ENCODE data around the gene NAA10.
A peak's percentile ranks its signal among the peaks of the same experiment; 100 is the strongest.

NAA10 gene

GRCh38 chrX:153969125-153969903 lies 34.5 kb upstream of the NAA10 start:
- H3K4me1 ChIP-seq = peaks cover 29% of the 10 kb centered on the region
- no peak overlapping the region for H3K27ac ChIP-seq
- no peaks in the 10 kb centered on the region for H3K27me3 ChIP-seq (ENCODE audit: control insufficient read depth, insufficient read depth, low read length)
- H3K9me3 ChIP-seq (ENCODE audit: control insufficient read depth, low read length) = no peaks in the 10 kb centered on the region
- H3K9ac ChIP-seq = no peak overlapping the region
- peak overlapping the region; percentile 93 for H3K4me3 ChIP-seq (ENCODE audit: low read depth, low read length)
- no peak overlapping the region for H2AFZ ChIP-seq
- TF ChIP-seq CTCF (IDR thresholded peaks at IDR 0.05) = no peak
- H3K36me3 ChIP-seq (ENCODE audit: control insufficient read depth, insufficient read depth, low read length) = no peaks in the 10 kb centered on the region
- H3K4me2 ChIP-seq (ENCODE audit: low read length) = peak overlapping the region; percentile 72
- peaks cover 23% of the 10 kb centered on the region for H3K79me2 ChIP-seq

- Histone ChIP-seq H3K79me2 (peaks cover 23% of the 10 kb centered on the region), H3K9ac (no peak overlapping the region), H3K9me3 (ENCODE audit: control insufficient read depth, low read length) (no peaks in the 10 kb centered on the region), H3K4me3 (ENCODE audit: low read depth, low read length) (no peak overlapping the region), H2AFZ (no peak overlapping the region), H3K4me2 (ENCODE audit: low read length) (no peak overlapping the region), H3K27ac (no peak overlapping the region), H3K27me3 (ENCODE audit: control insufficient read depth, insufficient read depth, low read length) (no peaks in the 10 kb centered on the region), H3K4me1 (peaks cover 26% of the 10 kb centered on the region), H3K36me3 (ENCODE audit: control insufficient read depth, insufficient read depth, low read length) (no peaks in the 10 kb centered on the region)
- no peak for TF ChIP-seq CTCF (IDR thresholded peaks at IDR 0.05)
These were observed 33.9 kb upstream of the NAA10 start for GRCh38 chrX:153968754-153969124.

- no peaks in the 10 kb centered on the region for H3K27me3 ChIP-seq (ENCODE audit: control insufficient read depth, insufficient read depth, low read length)
- H3K9me3 ChIP-seq (ENCODE audit: control insufficient read depth, low read length) = no peaks in the 10 kb centered on the region
- no peak overlapping the region for H2AFZ ChIP-seq
- peaks cover 26% of the 10 kb centered on the region for H3K4me1 ChIP-seq
- TF ChIP-seq CTCF (IDR thresholded peaks at IDR 0.05) = no peak
- H3K36me3 ChIP-seq (ENCODE audit: control insufficient read depth, insufficient read depth, low read length) = no peaks in the 10 kb centered on the region
- peak overlapping the region; percentile 83 for H3K27ac ChIP-seq
- no peak overlapping the region for H3K4me2 ChIP-seq (ENCODE audit: low read length)
- peaks cover 23% of the 10 kb centered on the region for H3K79me2 ChIP-seq
- H3K9ac ChIP-seq = no peak overlapping the region
- H3K4me3 ChIP-seq (ENCODE audit: low read depth, low read length) = no peak overlapping the region
These were observed 33.4 kb upstream of the NAA10 start for GRCh38 chrX:153968255-153968654.

GRCh38 chrX:153967536-153968224 lies 32.8 kb upstream of the NAA10 start:
- Histone ChIP-seq H3K4me1 (peaks cover 26% of the 10 kb centered on the region), H3K27ac (peak overlapping the region; percentile 83), H3K4me2 (ENCODE audit: low read length) (no peak overlapping the region), H3K27me3 (ENCODE audit: control insufficient read depth, insufficient read depth, low read length) (no peaks in the 10 kb centered on the region), H3K9me3 (ENCODE audit: control insufficient read depth, low read length) (no peaks in the 10 kb centered on the region), H2AFZ (no peak overlapping the region), H3K79me2 (peaks cover 23% of the 10 kb centered on the region), H3K4me3 (ENCODE audit: low read depth, low read length) (no peak overlapping the region), H3K36me3 (ENCODE audit: control insufficient read depth, insufficient read depth, low read length) (no peaks in the 10 kb centered on the region), H3K9ac (no peak overlapping the region)
- TF ChIP-seq CTCF (IDR thresholded peaks at IDR 0.05) = no peak

All from parathyroid adenoma (tissue), 2 donors.